K562 (cell line): ENCODE measurements around the gene PRR19. TPM values are rescaled to one million over a fixed set of nuclear protein-coding genes. Genes with fewer than 3 reads are reported as not detected.

Source experiments
- KDM1A ChIP-seq, 2 experiments: fragments of 450-650 bp; IDR thresholded peaks; 2 replicates each; pipeline ENCODE4 v1.6.1; 2016; ENCODE audit warnings: mild to moderate bottlenecking in 2 of 2
- PHTF2 ChIP-seq: fragments of 250-450 bp; sonication (Bioruptor Pico); IDR thresholded peaks from 2 replicates; pipeline ENCODE4 v1.5.0; 2021; ENCODE audit warnings: mild to moderate bottlenecking
- SIN3A ChIP-seq, 2 experiments: fragments of 150-350 bp in 1 of 2; IDR thresholded peaks; 2 replicates each; pipeline ENCODE4 v1.6.1; 2011 to 2016; ENCODE audit warnings: borderline replicate concordance in 2 of 2, low read depth in 2 of 2, low read length in 2 of 2, mild to moderate bottlenecking in 2 of 2, moderate library complexity in 2 of 2; ENCODE audit not compliant: control insufficient read depth in 1 of 2
- YY1 ChIP-seq, 3 experiments: IDR thresholded peaks; 2 replicates each; pipeline ENCODE4 v1.6.1; 2011; ENCODE audit warnings: low read length in 2 of 3, mild to moderate bottlenecking in 2 of 3, moderate library complexity in 2 of 3, borderline replicate concordance in 1 of 3, control low read depth in 1 of 3, low read depth in 1 of 3; ENCODE audit not compliant: insufficient read depth in 3 of 3, insufficient replicate concordance in 2 of 3, control insufficient read depth in 1 of 3, insufficient read length in 1 of 3; ENCODE audit errors: extremely low read depth in 1 of 3
- ZNF239 ChIP-seq: fragments of 250-450 bp; sonication (Bioruptor Pico); IDR thresholded peaks from 2 replicates; pipeline ENCODE4 v1.4.0; 2020; ENCODE audit warnings: mild to moderate bottlenecking
- ZNF395 ChIP-seq: fragments of 200-800 bp; sonication (Bioruptor generic); IDR thresholded peaks from 2 replicates; pipeline ENCODE4 v1.6.1; 2017; ENCODE audit warnings: missing genetic modification characterization, missing compliant biosample characterization
- polyA plus RNA-seq, 8 experiments: library from polyadenylated mRNA; depleted of rRNA in 4 of 8; stranded (reverse) in 5 of 8; unstranded in 3 of 8; fragments of >200 nt; fragmentation: Nextera tagmentation in 2 of 8; fragmentation: Illumina TruSeq in 1 of 8; extraction: Ambion mirVana in 2 of 8; extraction: Trizol in 1 of 8; gene quantifications; 2 replicates each; pipeline versions ENCODE4 v1.2.1 to v1.2.3, GENCODE V29; 2011 to 2014; ENCODE audit warnings: inconsistent platforms in 1 of 8, missing spikeins in 1 of 8
- total RNA-seq, 7 experiments: library from RNA; depleted of rRNA in 6 of 7; stranded (reverse); fragments of >200 nt in 6 of 7; fragmentation: Illumina TruSeq in 2 of 7; extraction: Trizol in 2 of 7; gene quantifications; 2 replicates each; pipeline versions ENCODE4 v1.2.1 to v1.2.3, GENCODE V29; 2011 to 2021; ENCODE audit warnings: low replicate concordance in 1 of 7

The PRR19 gene
- total and polyA plus RNA-seq, 9 of the 15 experiments (the other 6 are each of a cell fraction or from before 2014, with no cell fraction given): 0.10 to 1.6 (median 0.54) TPM

GRCh38 chr19:42281146-42281826, 20.6 kb upstream of the PRR19 start (continued):
- TF ChIP-seq ZNF395 (no peak), KDM1A (IDR thresholded peaks at IDR 0.05) (no peak), SIN3A (IDR thresholded peaks at IDR 0.05; ENCODE audit: borderline replicate concordance in 2 of 2, control insufficient read depth in 1 of 2, low read depth in 2 of 2, low read length in 2 of 2) (0 out of 4 replicates have a peak, but pooled peaks of 1 of the 2 experiments have one; percentile 4), PHTF2 (no peak), ZNF239 (peak; percentile 41; the same call in 1 of the 2 replicates), YY1 (IDR thresholded peaks at IDR 0.05; ENCODE audit: borderline replicate concordance in 1 of 3, control insufficient read depth in 1 of 3, extremely low read depth in 1 of 3, insufficient read depth in 3 of 3, insufficient read length in 1 of 3, insufficient replicate concordance in 2 of 3, low read depth in 1 of 3, low read length in 2 of 3) (no peak)
